Hematopoietic multipotent progenitor cell treated with erythropoietin and hydrocortisone succinate and interleukin-3 and kit ligand, for 8 days (in vitro differentiated cells): ENCODE measurements around the gene BZW2.

ENCODE experiments used
- DNase-seq: peaks from one replicate; pipeline ENCODE4 v3.0.0-alpha.2; 2015

BZW2 gene

DNA sequence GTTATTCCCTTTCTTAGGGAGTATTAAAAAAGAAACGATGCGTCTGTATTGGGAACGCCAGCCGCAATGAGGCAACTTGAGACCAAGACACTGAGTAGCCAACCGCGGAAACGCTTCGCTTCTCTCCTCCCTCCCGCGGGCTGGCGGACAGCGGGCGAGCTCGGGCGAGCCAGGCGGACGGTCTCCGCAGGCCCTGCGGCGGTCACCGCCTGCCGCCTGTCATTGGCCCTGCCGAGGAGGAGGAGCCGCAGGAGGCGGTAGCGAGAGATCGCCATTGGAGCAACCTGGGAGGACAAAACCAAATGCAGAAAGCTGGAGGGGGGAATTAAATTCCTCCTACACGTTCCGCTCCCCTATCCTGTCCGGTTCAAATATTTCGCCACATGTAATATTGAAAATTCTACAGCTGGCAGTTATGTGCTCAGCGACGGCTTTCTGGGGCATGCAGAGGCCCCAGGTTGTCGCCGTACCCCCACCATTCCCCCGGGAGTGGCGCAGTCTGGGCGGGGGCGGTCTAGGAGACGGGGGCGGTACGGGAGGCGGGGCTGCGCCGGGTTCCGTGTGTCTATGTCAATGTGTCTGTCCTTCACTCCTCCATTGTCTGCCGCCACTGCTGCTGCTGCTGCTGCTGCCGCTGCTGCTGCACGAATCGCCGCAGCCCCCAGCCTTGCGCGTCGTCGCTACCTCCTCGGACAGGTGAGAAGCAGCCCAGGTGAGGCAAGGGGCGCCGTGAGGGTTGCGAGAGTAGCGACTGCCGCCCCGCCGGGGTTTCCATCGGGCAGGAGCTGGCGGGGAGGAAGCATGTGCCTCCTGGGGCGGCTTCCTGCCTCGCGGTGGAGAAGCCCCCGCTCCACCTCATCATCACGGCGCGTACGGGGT lies at the start of gene BZW2, which contains the start of gene ANKMY2:
BZW2 (plus strand) TSS at position 589 of the 879 bp plus-strand sequence. CDS start 19,263 bp downstream, outside the sequence.
ANKMY2 (minus strand) TSS at position 162 of the 879 bp plus-strand sequence. CDS start 181 bp downstream, outside the sequence.
- DNase-seq: peak; percentile 95

DNA sequence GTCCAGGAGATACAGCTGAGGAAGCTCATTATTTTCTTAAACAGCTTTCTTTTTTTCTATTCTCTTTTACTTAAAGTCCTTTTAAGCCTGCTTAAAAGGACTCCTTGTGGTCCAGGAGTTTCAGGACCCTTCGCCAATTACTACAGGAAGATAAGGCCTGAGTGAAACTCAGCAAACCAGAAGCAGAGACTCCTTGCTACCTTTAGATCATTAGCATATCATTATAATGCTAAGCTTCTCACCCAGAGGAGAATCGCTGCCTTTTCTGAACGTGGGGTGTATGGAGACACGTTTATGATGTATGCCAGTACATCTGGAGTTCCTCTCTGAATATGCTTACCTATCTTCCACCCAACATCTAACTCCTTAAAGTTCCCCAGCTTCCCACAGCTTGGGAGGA lies 48.0 kb upstream of the BZW2 start:
- DNase-seq: no peak

DNA sequence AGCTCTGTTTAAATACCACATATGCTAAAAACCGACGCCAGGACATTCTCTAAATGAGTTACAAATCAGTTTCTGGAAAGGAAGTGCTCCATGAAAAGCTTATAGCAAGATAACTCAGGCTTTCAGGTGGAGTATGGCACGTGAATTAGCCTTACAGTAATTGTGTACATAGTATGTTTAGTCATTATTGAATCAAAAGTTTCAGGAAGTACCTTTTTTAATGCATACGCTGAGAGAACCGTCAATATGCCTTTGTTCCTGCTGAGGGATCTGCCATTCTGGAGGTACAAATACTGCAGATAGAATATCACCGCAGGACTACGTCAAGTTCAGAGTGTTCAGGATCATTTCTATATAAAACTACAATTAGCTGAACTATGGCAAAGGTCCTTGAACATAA lies 46.1 kb upstream of the BZW2 start:
- no peak for DNase-seq

DNA sequence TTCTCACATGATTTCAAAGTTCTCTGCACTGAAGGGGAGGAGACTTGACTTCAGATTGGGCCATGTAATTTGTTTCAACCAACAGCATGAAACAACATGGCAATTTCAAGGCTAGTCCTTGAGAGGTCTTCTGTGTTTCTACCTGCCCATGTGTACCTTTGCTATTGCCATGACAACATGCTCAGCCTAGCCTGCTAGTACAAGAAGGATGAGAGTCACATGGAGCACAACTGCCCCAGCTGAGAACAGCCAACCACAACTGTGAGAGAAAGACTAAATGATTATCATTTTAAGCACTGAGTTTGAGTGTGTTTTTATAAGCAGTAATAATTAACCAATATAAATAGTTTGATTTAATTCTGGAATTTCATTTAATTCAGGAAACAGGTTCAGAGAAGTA lies 42.3 kb upstream of the BZW2 start:
- DNase-seq: no peak

DNA sequence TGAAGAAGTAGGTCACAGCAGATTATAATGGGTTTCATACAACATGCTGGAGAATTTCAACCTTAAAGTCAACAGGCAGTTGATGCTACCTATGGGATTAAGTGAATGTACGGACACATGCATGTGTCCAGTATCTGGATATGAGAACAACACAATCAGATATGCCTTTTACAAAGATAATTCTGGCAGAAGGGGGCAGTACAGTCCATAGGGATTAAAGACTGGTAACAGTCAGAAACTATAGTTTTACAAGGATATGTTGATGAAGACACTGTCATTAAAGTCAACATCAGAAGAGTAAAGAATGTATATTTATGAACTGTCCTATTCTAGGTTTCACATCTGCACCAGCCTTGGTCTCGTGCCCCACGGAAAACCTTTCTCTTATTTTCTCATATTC lies 41.9 kb upstream of the BZW2 start:
- no peak for DNase-seq

DNA sequence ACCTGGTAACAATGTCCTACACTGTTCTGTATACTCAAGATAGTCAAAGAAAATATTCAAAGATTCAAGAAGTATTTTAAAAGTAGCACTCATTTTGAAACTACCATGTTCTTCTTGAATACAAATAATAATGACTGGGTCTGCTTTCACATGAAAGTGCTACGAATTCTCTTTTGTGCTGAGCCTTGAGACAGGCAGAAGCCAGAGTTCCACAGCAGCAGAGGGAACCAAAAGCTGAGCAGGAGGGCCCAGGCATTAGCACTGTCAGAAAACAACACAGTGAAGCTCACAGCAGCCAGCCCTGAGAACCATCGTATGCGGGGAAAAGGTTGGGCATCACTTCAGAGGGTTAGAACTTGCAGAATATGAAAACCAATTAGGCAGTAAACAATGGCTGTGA lies 39.3 kb upstream of the BZW2 start:
- no peak for DNase-seq

DNA sequence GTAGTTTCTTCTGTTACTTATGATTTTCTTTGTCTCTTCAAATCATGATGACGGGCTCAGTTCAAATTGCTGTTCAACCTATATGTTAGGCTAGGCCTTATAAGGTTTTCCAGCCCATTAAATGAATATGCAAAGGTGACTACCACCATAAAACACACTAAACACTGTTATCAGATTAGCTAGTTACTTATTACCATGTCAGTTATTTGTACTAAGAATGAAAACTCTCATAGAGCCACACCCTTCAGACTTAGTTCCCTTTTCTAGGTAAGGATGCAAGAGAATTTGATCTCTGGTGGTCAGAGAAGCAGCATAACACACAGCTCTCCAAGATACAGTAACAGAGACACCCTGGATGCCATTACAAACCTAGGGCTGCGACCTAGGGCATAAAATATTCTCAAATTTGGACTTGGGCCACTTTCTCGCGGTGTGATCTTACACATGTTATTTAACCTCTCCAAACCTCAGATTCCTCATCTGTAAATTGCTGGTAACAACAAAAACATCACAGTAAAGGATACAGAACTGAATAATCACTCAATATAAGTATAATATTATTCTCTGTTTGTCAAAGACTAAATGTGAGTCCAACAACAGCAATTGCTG lies 36.0 kb upstream of the BZW2 start:
- DNase-seq: peak; percentile 28

DNA sequence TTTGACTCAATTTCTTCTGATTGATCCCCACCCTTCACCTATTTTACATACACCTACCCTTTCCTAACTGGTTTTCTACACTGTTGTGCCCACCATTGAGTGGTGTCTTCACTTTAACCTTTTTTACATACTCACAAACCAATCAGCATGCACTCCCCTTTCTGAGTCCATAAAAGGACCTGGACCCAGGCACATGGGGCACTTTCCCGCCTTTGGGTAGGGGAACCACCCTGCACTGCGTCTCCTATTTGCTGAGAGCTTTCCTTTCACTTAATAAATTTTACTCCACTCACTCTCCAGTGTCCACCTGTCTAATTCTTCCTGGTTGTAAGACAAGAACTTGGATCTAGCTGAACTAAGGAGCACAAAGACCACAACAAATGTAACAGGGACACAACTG lies 34.3 kb upstream of the BZW2 start:
- no peak for DNase-seq

DNA sequence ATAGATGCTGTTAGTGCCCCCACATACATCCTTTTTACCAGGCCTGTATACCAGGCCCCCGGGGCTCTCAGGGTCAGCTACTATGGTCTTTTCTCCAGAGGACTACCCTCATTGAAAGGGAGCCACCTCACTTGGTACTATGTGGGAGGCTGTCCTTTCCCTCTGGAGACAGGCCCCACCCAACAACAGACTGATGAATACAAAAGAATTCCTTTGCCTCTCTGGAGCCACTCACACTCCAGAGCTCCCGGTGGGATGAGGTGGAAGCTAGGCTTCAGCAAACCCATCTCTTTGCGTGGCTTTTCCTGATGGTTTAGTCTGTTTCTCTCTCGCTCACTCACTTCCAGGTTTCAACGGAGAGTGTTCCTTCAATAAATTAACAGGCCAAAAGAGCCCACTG lies 30.8 kb upstream of the BZW2 start:
- DNase-seq: no peak

DNA sequence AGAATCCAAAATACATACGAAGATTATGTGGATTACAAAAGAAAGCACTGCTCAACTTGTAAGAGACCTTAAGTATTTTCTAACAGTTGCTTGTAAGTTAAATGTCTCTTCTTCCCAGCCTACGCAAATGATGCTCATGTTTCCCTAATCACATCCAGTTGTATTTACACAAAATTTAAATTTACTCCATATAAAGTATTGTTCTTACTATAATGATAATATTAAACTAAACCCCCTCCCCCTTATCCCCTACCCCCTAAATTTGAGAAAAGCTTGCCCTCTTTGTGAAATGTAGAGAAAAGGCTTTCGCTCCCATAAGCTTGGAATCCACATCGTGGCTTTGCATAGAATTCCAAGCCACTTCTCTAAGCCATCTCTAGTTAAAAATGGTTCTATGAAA lies 29.9 kb upstream of the BZW2 start:
- DNase-seq: no peak

DNA sequence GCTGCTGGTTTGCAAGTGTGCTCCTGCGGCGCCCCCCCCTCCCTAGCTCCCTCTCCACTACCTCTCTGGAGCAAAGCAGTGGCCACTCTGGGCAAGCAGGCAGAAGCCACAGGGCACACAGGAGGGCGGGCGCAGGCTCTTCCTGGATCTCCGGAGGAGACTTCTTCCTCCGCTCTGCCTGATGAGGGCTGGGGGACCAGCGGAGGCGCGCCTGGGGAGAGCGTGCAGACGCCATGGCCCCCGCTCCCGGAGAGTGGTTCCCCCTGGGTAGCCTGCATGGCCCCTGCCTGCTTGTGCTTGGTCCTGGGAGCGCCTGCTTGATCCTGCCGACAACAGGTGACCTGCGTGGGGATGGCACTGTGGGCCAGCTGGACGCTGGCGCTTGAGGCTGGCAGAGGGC lies 29.4 kb upstream of the BZW2 start:
- DNase-seq: no peak

DNA sequence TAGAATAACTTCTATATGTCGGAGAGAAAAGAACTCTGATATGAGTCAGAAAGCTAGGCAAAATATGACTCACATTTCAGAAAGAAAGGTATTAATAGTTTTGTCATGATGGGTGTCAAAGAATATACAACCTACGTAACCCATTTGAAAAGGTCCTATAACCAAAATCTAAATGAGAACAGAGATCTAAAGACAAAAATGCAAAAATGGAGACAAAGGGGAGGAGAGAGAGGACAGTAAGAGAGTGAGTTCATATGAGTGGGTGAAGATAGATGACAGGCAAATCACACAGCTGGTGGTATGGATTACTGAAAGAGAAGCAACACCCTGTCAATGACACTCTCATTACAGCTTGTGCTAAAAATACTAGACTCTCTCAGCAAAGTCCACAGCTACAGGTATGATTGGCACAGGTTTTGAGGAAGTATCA lies 26.0 kb upstream of the BZW2 start:
- DNase-seq: no peak

DNA sequence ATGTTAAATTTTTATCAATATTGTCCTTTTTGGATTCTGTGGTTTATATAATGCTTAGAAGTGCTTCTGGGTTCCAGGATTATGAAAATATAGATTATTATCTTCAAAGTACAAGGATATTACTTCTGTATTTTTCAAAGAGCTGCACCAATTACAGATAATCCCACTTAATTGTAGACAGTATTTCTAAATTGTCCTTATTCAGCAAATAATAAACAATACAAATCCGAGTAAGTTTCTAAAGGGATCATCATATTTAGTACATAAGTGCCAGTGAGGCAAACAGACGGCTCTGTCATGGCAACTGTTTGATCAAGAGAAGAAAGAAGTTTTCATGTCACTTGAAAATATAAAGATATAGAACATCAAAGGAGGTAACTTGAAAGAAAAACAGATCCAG lies 19.6 kb upstream of the BZW2 start:
- no peak for DNase-seq

DNA sequence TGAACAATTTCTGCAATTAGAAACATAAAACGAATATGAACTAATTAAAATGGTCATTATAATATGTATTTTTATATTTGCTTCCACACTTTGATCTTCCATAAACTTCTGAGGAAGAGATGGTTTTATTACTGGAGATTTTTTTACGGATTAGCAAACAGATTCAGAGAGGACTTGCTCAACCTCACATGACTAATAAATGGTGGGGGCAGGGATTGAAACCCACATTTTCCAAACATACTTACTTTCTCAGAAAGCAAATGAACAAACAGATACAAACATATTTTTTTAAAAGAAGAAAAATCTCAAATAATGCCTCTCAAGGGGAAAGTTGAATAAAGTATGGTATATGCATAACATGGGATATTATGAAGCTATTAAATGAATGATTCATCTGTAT lies 18.7 kb upstream of the BZW2 start:
- DNase-seq: no peak

DNA sequence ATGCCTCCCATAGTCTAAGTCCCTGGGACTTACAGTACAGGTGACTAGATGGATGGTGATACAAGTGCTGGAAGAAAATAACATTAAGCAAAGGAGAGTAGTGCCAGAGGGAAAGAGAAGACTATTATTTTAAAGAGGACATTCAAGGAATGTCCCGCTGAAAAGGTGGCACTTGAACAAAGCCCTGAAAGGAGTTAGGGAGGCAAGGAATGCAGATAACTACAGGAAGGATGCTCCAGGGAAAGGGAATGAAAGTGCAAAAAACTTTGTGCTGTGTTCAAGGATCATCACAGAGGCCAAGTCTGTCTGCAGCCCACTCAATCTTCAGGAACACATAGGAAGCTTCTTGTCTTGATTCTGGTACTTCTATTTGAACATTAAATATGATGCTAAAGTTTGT lies 15.3 kb upstream of the BZW2 start:
- no peak for DNase-seq

DNA sequence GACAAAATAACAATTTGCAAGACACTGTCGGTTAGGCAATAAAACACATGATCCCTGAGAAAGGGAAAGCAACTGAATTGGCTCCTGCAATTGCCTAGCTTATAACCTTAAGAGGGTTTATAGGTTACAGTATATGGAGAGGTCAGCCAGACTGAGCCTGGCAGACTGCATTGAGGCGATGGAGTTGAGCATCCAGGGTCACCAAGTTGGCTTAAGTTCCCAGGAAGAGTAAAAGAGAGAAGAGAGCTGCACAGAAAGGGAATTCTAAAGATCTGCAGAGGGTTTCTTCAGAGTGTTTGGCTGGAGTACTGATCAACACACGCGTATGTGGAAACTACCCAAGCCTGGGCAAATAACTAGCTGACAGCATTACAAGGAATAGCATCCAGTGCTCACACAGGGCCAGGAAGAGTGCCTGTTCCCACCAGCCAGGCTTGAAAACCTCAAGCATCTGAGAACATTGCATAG lies 11.7 kb upstream of the BZW2 start:
- no peak for DNase-seq

DNA sequence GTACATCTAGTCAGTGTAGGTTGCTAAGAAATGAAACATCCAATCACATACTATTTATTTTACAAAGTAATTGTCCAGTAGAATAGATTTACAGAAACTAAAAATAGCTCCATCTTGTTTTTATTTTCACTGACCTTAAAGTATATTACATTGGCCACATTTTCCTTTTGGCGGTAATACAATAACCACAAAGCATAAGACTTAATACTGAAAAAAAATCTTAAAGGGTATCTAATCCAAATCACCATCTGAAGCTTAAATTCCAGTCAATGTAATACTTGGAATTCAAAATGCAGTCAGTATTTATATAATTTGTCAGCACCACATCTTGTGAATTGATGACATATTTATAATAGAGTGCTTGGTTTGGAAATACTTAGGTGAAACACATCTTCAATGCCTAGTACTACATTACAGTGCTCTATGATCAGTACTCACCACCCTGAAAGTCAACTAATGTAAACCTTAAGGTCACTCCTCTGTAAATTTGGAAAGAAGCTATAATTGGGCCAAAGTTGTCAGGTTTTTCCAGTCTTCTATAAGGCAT lies 9.4 kb upstream of the BZW2 start:
- DNase-seq: no peak

DNA sequence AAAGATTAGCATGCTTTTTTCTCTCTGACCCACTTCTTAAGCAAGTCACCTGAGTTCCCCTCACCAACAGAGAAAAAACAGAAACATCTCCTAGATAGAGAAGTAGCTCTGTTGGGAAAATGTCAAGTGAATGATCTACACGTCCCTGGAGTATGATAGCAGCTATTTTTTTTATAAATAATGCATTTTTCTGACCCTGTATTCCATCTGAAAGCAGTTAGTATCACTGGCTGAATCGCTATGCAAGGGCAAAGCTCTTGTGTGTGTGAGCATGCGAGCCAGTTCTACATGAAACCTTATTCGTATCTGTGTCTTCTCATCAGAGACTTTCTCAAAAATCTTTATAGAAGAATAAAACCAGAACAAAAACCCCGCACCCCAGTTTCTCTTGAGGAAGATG lies 8.6 kb upstream of the BZW2 start:
- DNase-seq: no peak

DNA sequence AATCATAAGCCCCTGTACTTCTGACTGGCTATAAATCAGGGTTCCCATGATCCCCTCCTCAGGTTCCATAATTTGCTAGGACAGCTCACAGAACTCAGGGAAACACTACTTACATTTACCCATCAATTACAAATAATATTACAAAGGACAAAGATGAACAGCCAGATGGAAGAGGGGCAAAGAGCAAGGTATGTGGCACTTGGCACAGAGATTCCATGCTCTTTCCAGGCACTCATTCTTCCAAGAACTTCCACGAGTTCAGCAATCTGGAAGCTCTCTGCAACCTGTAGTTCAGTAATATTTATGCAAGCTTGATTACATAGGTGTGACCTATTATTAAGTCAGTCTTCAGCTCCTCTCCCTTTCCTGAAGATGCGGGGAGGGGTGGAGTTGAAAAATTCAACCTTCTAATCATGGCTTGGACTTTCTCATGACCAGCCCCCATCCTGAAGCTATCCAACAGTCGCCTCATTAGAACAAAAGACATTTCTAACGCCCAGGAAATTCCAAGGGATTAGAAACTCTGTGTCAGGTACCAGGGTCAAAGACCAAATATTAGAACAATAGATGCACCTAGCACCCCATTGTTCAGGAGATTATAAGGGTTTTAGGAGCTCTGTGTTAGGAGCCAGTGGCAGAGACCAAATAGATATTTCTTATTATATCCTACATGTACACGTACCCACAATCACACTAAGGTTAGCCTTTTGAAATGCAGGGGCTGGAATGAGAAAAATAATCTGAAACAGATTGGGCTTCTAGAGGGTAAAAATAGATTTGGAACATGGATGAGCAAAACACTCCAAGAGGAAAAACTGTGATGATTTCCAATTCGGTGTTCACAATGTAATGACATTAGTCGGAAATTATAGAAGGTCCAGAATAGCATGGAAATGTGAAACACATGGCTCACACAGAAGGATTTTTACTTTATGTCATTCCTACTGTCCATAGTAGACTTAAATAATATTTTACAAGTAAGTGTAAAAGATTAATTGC lies 7.4 kb upstream of the BZW2 start:
- DNase-seq: no peak

DNA sequence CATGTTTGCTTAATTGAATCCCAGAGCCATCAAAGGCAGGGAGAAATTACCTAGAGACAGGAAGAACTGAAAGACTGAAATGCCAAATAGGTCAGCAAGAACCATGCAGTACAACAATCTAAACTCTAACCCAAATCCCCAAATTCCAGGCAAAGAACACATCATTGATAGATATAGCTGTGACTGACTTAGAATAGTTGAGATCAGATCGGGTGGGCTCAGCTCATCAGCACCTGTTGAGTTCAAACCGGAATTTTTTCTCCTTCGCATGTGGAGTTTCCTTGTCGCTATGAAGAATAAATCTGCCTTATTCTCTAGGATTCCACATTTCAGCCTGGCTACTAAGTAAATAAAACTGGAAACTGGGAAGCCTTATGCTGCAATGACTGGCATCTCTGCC lies 1.8 kb upstream of the BZW2 start:
- no peak for DNase-seq

DNA sequence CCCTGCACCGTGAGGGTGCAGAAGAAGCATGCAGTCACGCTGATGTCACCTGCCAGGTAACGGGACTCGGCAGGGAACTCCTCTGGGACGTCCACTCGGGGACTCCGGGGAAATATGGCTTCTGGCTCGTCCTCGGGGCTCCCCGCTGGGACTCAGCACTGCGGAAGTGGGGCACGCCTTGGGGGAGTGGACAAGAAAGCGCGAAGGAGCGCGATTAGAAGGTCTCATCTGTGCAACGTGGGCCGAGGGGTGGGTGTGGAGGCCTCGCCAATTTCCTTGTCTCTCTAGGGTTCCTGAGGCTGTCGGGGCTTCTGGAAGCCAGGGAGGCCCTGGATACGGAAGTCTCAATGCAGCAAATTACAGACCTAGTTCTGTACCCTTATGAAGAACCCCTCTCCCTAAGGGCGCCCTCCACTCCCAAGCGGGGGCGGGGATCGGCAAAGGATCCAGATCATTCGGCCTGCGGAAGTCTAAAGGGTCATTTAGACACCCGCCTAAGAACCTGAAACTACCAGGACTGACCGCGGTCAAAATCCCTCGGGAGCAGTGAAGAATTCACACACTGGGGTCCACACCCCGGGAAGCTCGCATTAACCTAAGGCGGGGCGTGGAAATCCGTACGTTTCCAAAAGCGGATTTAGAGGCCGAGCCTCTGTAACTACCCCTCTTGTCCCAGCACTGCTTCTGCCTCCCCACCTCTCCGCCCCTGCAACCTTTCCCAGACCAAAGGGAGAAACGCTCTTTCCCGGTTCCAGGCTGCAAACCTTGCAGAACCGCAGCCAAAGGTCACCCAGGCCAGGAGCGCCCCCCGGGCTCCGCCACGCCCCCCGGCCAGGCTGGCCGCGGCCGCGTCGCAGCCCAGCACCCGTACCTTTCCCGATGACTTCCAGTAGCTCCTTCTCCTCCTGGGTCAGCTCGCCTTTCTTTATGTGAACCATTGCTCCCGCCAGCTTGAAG lies 1.1 kb upstream of the BZW2 start:
- DNase-seq: peak; percentile 90
